ENCODE data around the gene MYO1E.

DNA sequence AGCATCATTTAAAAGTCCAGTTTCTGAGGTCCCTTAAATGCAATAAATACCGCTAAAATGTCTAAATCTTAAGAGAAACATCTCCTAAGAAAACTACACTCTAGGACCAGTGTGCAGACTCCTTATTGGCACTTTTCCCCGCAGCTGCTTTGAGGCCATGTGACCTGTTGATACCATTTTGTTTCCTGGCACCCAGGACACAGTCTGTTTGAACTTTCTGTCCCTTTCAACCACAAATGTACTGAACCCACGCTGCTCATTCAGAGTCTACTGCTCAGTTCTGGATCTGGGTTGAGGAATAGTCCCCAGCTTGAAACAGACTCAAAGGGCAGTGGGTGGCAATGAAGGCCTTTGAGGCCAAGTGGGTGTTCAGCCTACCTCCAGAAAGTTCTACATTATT lies 148.9 kb downstream of the MYO1E start:
- TF ChIP-seq RAD21 (conservative IDR thresholded peaks at IDR 0.05) (no peak), SMC3 (conservative IDR thresholded peaks at IDR 0.05; ENCODE audit: poor library complexity) (no peak), CTCF (IDR thresholded peaks at IDR 0.05; ENCODE audit: poor library complexity, severe bottlenecking) (no peak)
